Large intestine (tissue), 12 donors: ENCODE measurements around the gene SNAPC3. TPM values are rescaled to one million over a fixed set of nuclear protein-coding genes. Genes with fewer than 3 reads are reported as not detected.
"Not testable (repeated sequence)": the region's sequence is repeated elsewhere in the genome, so short reads cannot be mapped to it uniquely, and the experiment has no call there.

Experiments used
- DNase-seq, 2 donors: peaks; one replicate each; pipeline versions ENCODE4 v3.0.0 to v3.0.0-alpha.2; 2013
- H3K27ac ChIP-seq: one replicate; pipeline ENCODE4 v1.5.1; 2013; ENCODE audit warnings: low read length
- H3K27me3 ChIP-seq: 2 replicates; pipeline ENCODE4 v1.6.1; 2013; ENCODE audit warnings: low read length; ENCODE audit not compliant: control insufficient read depth, insufficient read depth
- H3K36me3 ChIP-seq: 2 replicates; pipeline ENCODE4 v1.6.1; 2013; ENCODE audit warnings: low read length; ENCODE audit not compliant: control insufficient read depth, insufficient read depth
- H3K4me1 ChIP-seq: one replicate; pipeline ENCODE4 v1.6.1; 2013; ENCODE audit warnings: low read length; ENCODE audit not compliant: control insufficient read depth, insufficient read depth
- H3K4me3 ChIP-seq: one replicate; pipeline ENCODE4 v1.5.1; 2013; ENCODE audit warnings: low read length
- H3K9me3 ChIP-seq: one replicate; pipeline ENCODE4 v1.6.1; 2013; ENCODE audit warnings: mild to moderate bottlenecking, low read depth, low read length, moderate library complexity; ENCODE audit not compliant: control insufficient read depth
- WGBS: methylation state at CpG from one replicate; pipeline ENCODE4 v1.1.5; 2013; ENCODE audit warnings: low lambda C conversion rate; ENCODE audit not compliant: insufficient coverage; 5-methylcytosine and 5-hydroxymethylcytosine counted together
- long read RNA-seq, 11 donors: transcript quantifications; one replicate each; lab custom pipeline, GENCODE V29; 2026
- polyA plus RNA-seq: library from polyadenylated mRNA; unstranded; fragments of 120-200 nt; gene quantifications from one replicate; pipeline ENCODE4 v1.2.1, GENCODE V29; 2013

The SNAPC3 gene
- polyA plus RNA-seq: 39.4 TPM
- long read RNA-seq, donor 1, full-length matches to known transcripts: 4 of 4 reads
- long read RNA-seq, donor 1, partial matches to known transcripts: 0 of 4 reads
- long read RNA-seq, donor 1, other reads (novel, unspliced or antisense): 0 of 4 reads
- long read RNA-seq, donor 2, full-length matches to known transcripts: 12 of 138 reads
- long read RNA-seq, donor 2, partial matches to known transcripts: 126 of 138 reads
- long read RNA-seq, donor 2, other reads (novel, unspliced or antisense): 0 of 138 reads
- long read RNA-seq, donor 3: 0 reads
- long read RNA-seq, donor 4, full-length matches to known transcripts: 2 of 2 reads
- long read RNA-seq, donor 4, partial matches to known transcripts: 0 of 2 reads
- long read RNA-seq, donor 4, other reads (novel, unspliced or antisense): 0 of 2 reads
- long read RNA-seq, donor 5, full-length matches to known transcripts: 8 of 60 reads
- long read RNA-seq, donor 5, partial matches to known transcripts: 52 of 60 reads
- long read RNA-seq, donor 5, other reads (novel, unspliced or antisense): 0 of 60 reads
- long read RNA-seq, donor 6, full-length matches to known transcripts: 8 of 86 reads
- long read RNA-seq, donor 6, partial matches to known transcripts: 78 of 86 reads
- long read RNA-seq, donor 6, other reads (novel, unspliced or antisense): 0 of 86 reads
- long read RNA-seq, donor 7, partial matches to known transcripts: 76 of 77 reads
- long read RNA-seq, donor 7, other reads (novel, unspliced or antisense): 0 of 77 reads
- long read RNA-seq, donor 8, full-length matches to known transcripts: 13 of 92 reads
- long read RNA-seq, donor 8, partial matches to known transcripts: 79 of 92 reads
- long read RNA-seq, donor 8, other reads (novel, unspliced or antisense): 0 of 92 reads
- long read RNA-seq, donor 9, full-length matches to known transcripts: 4 of 48 reads
- long read RNA-seq, donor 9, partial matches to known transcripts: 44 of 48 reads
- long read RNA-seq, donor 9, other reads (novel, unspliced or antisense): 0 of 48 reads
- long read RNA-seq, donor 10, full-length matches to known transcripts: 5 of 72 reads
- long read RNA-seq, donor 10, partial matches to known transcripts: 61 of 72 reads
- long read RNA-seq, donor 10, other reads (novel, unspliced or antisense): 6 of 72 reads
- long read RNA-seq, donor 11, full-length matches to known transcripts: 1 of 19 reads
- long read RNA-seq, donor 11, partial matches to known transcripts: 18 of 19 reads
- long read RNA-seq, donor 11, other reads (novel, unspliced or antisense): 0 of 19 reads

GRCh38 chr9:15422372-15423230 lies at the start of gene SNAPC3:
Gene SNAPC3 (plus strand): TSS chr9:15422876. CDS start chr9:15422880, 4 bp downstream.
- WGBS: no CpG with 5 or more reads among the region's 70 CpGs
- H3K27ac ChIP-seq: peak within 1 kb of the TSS; percentile 91
- no peaks in the 10 kb centered on the region for H3K27me3 ChIP-seq
- H3K4me3 ChIP-seq: peak within 1 kb of the TSS; percentile 96
- peaks cover 4% of the 10 kb centered on the region for H3K4me1 ChIP-seq
- H3K36me3 ChIP-seq: peaks cover 16% of the 10 kb centered on the region
- peaks cover 4% of the 10 kb centered on the region for H3K9me3 ChIP-seq
- peak; percentile 97 to 99 for DNase-seq

GRCh38 chr9:15373881-15374280 lies 48.8 kb upstream of the SNAPC3 start:
- Histone ChIP-seq H3K36me3 (no peaks in the 10 kb centered on the region), H3K4me3 (no peak overlapping the region), H3K4me1 (peaks cover 22% of the 10 kb centered on the region), H3K27ac (peak overlapping the region; percentile 79), H3K9me3 (no peaks in the 10 kb centered on the region), H3K27me3 (no peaks in the 10 kb centered on the region)
- WGBS: no CpG with 5 or more reads among the region's 2 CpGs
- DNase-seq: no peak

DNA sequence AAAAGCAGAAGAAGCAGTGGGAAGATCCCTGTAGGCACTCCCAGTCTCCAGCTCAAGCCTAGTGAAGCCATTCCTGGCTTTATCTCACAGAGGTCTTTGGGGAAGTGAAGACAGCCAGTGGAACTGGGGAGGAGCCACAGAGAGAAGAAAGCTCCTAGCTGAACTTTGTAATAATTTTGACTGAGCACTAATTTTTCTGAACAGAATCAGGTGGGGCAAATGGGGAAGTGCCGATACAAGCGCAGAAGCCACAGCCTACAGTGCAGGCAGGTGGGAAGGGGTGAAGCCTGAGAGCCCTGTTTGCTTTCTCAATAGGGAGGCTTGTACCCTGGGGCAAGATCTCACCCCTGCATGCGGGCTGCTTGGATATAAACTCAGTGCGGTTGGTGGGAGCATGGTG lies 48.4 kb upstream of the SNAPC3 start:
- H3K9me3 ChIP-seq: no peaks in the 10 kb centered on the region
- H3K4me1 ChIP-seq: peaks cover 22% of the 10 kb centered on the region
- no CpG with 5 or more reads among the region's 4 CpGs for WGBS
- no peaks in the 10 kb centered on the region for H3K27me3 ChIP-seq
- H3K36me3 ChIP-seq: no peaks in the 10 kb centered on the region
- DNase-seq: no peak
- H3K4me3 ChIP-seq: no peak overlapping the region
- peak overlapping the region; percentile 79 for H3K27ac ChIP-seq

DNA sequence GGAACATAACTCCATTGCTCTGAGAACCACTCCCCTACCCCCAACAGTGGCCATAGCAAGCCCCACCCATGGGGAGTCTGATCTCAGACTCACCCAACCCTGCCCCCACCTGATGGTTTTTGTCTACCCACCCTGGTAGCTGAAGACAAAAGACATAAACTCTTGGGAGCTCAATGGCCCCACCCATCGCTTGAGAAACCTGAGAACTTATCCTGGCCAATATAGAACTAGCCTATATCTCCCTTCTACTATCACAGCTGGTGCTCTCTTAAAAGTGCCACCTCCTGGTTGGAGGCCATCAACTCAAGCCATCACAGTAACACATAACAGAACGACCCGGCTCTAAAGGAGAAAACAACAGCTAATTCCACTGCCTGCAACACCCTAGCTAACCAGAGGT lies 47.9 kb upstream of the SNAPC3 start:
- no peak overlapping the region for H3K4me3 ChIP-seq
- H3K4me1 ChIP-seq: peaks cover 22% of the 10 kb centered on the region
- WGBS: 100% methylated on average over 2 of the region's 3 CpGs
- H3K27me3 ChIP-seq: no peaks in the 10 kb centered on the region
- H3K9me3 ChIP-seq: no peaks in the 10 kb centered on the region
- H3K36me3 ChIP-seq: no peaks in the 10 kb centered on the region
- H3K27ac ChIP-seq: no peak overlapping the region
- no peak for DNase-seq

- Histone ChIP-seq H3K27me3 (no peaks in the 10 kb centered on the region), H3K27ac (no peak overlapping the region), H3K4me1 (peaks cover 5% of the 10 kb centered on the region), H3K9me3 (no peaks in the 10 kb centered on the region), H3K36me3 (no peaks in the 10 kb centered on the region), H3K4me3 (no peak overlapping the region)
- WGBS: 88% methylated on average over 1 of the region's 4 CpGs
- DNase-seq: no peak
Measured at GRCh38 chr9:15377625-15378540, 44.8 kb upstream of the SNAPC3 start.

GRCh38 chr9:15379317-15379716 lies 43.4 kb upstream of the SNAPC3 start:
- no CpG with 5 or more reads among the region's 4 CpGs for WGBS
- H3K36me3 ChIP-seq, H3K4me3 ChIP-seq, H3K27ac ChIP-seq, H3K9me3 ChIP-seq, H3K4me1 ChIP-seq, H3K27me3 ChIP-seq, DNase-seq: not testable (repeated sequence)

DNA sequence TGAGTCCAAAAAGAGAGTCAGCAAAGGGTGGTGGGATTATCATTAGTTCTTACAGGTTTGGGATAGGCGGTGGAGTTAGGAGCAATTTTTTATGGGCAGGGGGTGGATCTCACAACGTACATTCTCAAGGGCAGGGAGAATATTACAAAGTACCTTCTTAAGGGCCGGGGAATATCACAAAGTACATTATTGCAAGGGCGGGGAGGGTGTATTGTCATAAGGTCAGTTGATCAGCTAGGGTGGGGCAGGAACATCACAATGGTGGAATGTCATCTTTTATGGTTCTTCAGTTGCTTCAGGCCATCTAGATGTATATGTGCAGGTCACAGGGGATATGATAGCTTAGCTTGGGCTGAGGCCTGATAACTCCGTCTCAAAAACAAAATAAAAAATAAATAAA lies 42.8 kb upstream of the SNAPC3 start:
- not testable (repeated sequence) for H3K9me3 ChIP-seq, H3K4me1 ChIP-seq, H3K27me3 ChIP-seq, H3K36me3 ChIP-seq, H3K4me3 ChIP-seq, H3K27ac ChIP-seq
- no CpG with 5 or more reads among the region's 5 CpGs for WGBS
- peak in 1 of 2 donors; percentile 26 for DNase-seq

DNA sequence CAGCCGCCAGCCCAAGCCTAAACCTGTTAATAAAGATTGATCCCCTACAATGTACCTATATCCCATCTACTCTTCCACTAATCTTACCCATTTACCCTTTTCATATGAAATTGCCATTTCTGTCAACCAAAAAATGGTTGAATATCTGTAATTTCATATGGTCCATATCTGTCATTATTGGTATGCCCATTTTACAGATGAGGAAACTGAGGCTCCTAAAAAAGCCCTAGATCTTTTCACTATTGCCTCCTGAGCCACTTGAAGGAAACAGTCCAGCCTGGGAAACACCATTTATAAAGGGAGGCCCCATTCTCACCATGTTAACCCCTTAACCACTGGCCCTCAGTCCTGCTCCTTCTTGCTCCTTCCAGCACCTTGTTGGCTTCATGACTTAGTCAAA lies 41.2 kb upstream of the SNAPC3 start:
- no peak overlapping the region for H3K4me3 ChIP-seq
- H3K27me3 ChIP-seq: no peaks in the 10 kb centered on the region
- no CpG with 5 or more reads among the region's 1 CpG for WGBS
- no peak for DNase-seq
- H3K9me3 ChIP-seq: no peaks in the 10 kb centered on the region
- no peaks in the 10 kb centered on the region for H3K4me1 ChIP-seq
- H3K27ac ChIP-seq: no peak overlapping the region
- no peaks in the 10 kb centered on the region for H3K36me3 ChIP-seq

- no peak overlapping the region for H3K4me3 ChIP-seq
- H3K27ac ChIP-seq: no peak overlapping the region
- no peak for DNase-seq
- no CpG with 5 or more reads among the region's 6 CpGs for WGBS
- peaks cover 34% of the 10 kb centered on the region for H3K4me1 ChIP-seq
- H3K9me3 ChIP-seq: no peaks in the 10 kb centered on the region
- no peaks in the 10 kb centered on the region for H3K27me3 ChIP-seq
- H3K36me3 ChIP-seq: no peaks in the 10 kb centered on the region
Measured at GRCh38 chr9:15386465-15386864, 36.2 kb upstream of the SNAPC3 start.
